Gastroesophageal sphincter (tissue), 4 donors: ENCODE data around the gene SNX5. TPM values are rescaled to one million over a fixed set of nuclear protein-coding genes. Genes with fewer than 3 reads are reported as not detected.
A peak's percentile ranks its signal among the peaks of the same experiment; 100 is the strongest.

Experiments
- ATAC-seq: fragments of 150-250 bp; one replicate; pipeline ENCODE4 v1.9.1; 2016; ENCODE audit warnings: mild to moderate bottlenecking, moderate library complexity
- H3K27ac ChIP-seq, 4 donors: fragments of 200-600 bp; sonication (generic) in 3 of 4; 1 replicate in 3 of 4; 2 replicates in 1 of 4; pipeline ENCODE4 v1.5.1; 2016 to 2019
- H3K27me3 ChIP-seq: fragments of 200-600 bp; sonication (generic); one replicate; pipeline ENCODE4 v1.5.1; 2019
- H3K36me3 ChIP-seq, 2 donors: fragments of 200-600 bp; sonication (generic); one replicate each; pipeline ENCODE4 v1.5.1; 2019; ENCODE audit warnings: control low read depth in 1 of 2
- H3K4me1 ChIP-seq, 3 donors: fragments of 200-600 bp; sonication (generic); 1 replicate in 2 of 3; 2 replicates in 1 of 3; pipeline ENCODE4 v1.5.1; 2016 to 2019; ENCODE audit warnings: control low read depth in 2 of 3
- H3K4me3 ChIP-seq, 2 donors: fragments of 200-600 bp; sonication (generic); one replicate each; pipeline ENCODE4 v1.5.1; 2019; ENCODE audit warnings: mild to moderate bottlenecking in 1 of 2, moderate library complexity in 1 of 2
- H3K9me3 ChIP-seq, 3 donors: fragments of 200-600 bp; sonication (generic); one replicate each; pipeline ENCODE4 v1.5.1; 2017 to 2019; ENCODE audit warnings: control low read depth in 2 of 3
- EP300 ChIP-seq: sonication (generic); formaldehyde crosslinking; IDR thresholded peaks from one replicate; pipeline ENCODE4 v1.6.1; 2017; ENCODE audit warnings: antibody characterized with exemption, mild to moderate bottlenecking
- POLR2A ChIP-seq, 2 donors: fragments of 450-650 bp; IDR thresholded peaks; one replicate each; pipeline ENCODE4 v1.6.1; 2017; ENCODE audit warnings: antibody characterized with exemption in 2 of 2, mild to moderate bottlenecking in 2 of 2, moderate library complexity in 1 of 2
- POLR2AphosphoS5 ChIP-seq: sonication (generic); formaldehyde crosslinking; IDR thresholded peaks from one replicate; pipeline ENCODE4 v1.6.1; 2017; ENCODE audit warnings: antibody characterized with exemption
- WGBS, 2 donors: methylation state at CpG; one replicate each; pipeline ENCODE4 v1.1.5; 2018; ENCODE audit warnings: low coverage in 1 of 2; 5-methylcytosine and 5-hydroxymethylcytosine counted together
- total RNA-seq, 4 donors: library from RNA; depleted of rRNA; stranded (reverse); fragments of >200 nt; gene quantifications; one replicate each; pipeline ENCODE4 v1.1.0, GENCODE V29; 2016
- TF ChIP-seq, protein P1 (sequence below), 4 experiments: fragments of 200-600 bp in 2 of 4; fragments of 450-650 bp in 2 of 4; sonication (generic) in 1 of 4; IDR thresholded peaks; one replicate each; pipeline ENCODE4 v1.5.1; 2017 to 2019; ENCODE audit warnings: antibody characterized with exemption in 4 of 4, mild to moderate bottlenecking in 2 of 4, moderate library complexity in 2 of 4

SNX5 gene
- total RNA-seq, 4 donors from 2014 or later, result 47.5 to 90.9 (median 70.2) TPM

DNA sequence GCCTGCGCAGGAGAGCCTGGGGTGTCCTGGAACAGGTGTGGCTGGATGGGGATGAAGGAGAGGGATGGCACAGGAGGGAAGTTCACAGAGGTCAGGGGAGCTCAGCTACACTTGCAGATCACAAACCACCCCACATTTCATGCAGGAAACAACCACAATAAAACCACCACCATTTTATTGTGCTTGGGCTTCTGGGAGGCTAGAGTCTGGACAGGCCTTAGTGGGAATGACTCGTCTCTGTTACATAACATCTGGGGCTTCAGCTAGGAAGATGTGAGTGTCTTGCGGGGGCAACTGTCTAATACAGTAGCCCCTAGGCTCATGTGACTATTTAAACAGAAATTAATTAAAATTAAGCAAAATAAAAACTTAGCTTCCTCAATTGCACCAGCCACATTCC lies 33.4 kb downstream of the SNX5 start:
- Histone ChIP-seq H3K36me3 (no peaks in the 10 kb centered on the region), H3K4me3 (no peak overlapping the region), H3K27me3 (no peaks in the 10 kb centered on the region), H3K4me1 (peaks cover 0 to 54% (median 33%) of the 10 kb centered on the region in 3 donors), H3K9me3 (peaks cover 0 to 5% (median 0%) of the 10 kb centered on the region in 3 donors), H3K27ac (peak overlapping the region in 1 of 4 donors; percentile 77)
- TF ChIP-seq, protein P1, sequence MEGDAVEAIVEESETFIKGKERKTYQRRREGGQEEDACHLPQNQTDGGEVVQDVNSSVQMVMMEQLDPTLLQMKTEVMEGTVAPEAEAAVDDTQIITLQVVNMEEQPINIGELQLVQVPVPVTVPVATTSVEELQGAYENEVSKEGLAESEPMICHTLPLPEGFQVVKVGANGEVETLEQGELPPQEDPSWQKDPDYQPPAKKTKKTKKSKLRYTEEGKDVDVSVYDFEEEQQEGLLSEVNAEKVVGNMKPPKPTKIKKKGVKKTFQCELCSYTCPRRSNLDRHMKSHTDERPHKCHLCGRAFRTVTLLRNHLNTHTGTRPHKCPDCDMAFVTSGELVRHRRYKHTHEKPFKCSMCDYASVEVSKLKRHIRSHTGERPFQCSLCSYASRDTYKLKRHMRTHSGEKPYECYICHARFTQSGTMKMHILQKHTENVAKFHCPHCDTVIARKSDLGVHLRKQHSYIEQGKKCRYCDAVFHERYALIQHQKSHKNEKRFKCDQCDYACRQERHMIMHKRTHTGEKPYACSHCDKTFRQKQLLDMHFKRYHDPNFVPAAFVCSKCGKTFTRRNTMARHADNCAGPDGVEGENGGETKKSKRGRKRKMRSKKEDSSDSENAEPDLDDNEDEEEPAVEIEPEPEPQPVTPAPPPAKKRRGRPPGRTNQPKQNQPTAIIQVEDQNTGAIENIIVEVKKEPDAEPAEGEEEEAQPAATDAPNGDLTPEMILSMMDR (IDR thresholded peaks at IDR 0.05), result no peak
- TF ChIP-seq EP300 (no peak), POLR2A (IDR thresholded peaks at IDR 0.05) (no peak), POLR2AphosphoS5 (no peak)
- ATAC-seq, result no peak
- 77 to 92% methylated on average over 2 to 3 of the region's 3 CpGs for WGBS, 2 donors

DNA sequence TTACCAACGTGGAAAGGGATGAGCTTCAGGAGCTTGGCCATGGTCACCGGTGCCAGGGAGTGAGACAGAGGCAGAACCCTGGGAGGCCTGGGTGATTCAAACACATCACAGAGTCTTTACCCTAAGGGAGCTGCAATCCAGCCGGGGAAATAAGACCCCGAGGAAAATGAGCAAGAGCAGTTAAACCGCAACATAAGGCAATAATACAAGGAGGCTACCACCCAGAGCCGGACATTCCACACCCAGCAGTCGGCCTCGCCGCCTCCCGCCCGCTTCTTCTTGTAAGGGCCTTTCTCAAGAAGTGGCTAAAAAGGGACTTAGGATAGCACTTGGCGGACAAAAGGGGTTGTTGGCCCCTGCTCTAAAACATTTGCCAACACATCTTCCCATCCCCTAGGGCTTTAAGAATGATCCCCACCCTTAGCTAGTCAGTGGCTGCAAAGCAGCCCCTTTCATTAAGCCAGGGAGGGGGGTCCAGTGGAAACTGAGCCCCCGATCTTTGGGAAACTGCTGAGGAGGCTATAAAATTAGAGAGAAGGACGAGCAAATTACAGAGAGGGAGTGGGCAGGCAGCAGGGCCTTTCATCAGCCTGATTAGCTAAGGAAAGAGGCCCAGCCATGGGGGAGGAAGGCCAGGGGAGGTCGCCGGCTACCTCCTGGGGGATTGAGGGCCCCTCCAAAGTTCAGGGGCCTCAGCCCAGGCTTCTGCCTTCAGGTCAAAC lies 34.3 kb downstream of the SNX5 start:
- no peak for ATAC-seq
- Histone ChIP-seq H3K27me3 (no peaks in the 10 kb centered on the region), H3K4me3 (no peak overlapping the region), H3K9me3 (peaks cover 0 to 5% (median 0%) of the 10 kb centered on the region in 3 donors), H3K27ac (no peak overlapping the region), H3K4me1 (peaks cover 0 to 46% (median 31%) of the 10 kb centered on the region in 3 donors), H3K36me3 (no peaks in the 10 kb centered on the region)
- TF ChIP-seq, protein P1 (IDR thresholded peaks at IDR 0.05), result no peak
- TF ChIP-seq POLR2A (IDR thresholded peaks at IDR 0.05), result no peak
- TF ChIP-seq POLR2AphosphoS5, result no peak
- no peak for TF ChIP-seq EP300
- 80 to 92% methylated on average over 4 to 11 of the region's 16 CpGs for WGBS, 2 donors

DNA sequence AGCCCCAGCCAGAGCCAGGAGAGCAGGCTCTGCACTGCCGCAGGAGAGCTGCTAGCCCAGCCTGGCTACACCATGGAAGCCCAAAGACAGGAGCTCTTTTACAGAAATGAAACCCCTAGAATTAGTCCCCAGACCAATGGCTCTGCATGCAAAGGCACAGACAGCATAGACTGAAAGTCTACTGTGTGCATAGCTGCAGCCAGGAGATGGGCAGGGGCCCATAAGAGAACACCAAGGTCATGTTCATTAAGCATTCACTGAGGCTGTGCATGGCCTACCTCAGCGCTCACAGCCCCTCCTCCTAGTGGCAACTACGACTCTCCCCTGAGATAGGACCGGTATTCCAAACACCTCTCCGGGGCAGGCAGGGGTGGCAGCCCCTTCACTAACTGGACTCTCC lies 34.9 kb downstream of the SNX5 start:
- H3K36me3 ChIP-seq, result no peaks in the 10 kb centered on the region
- peaks cover 0 to 40% (median 25%) of the 10 kb centered on the region in 3 donors for H3K4me1 ChIP-seq
- 80 to 100% methylated on average over 1 to 4 of the region's 5 CpGs for WGBS, 2 donors
- H3K4me3 ChIP-seq, result no peak overlapping the region
- no peak for ATAC-seq
- peaks cover 0 to 5% (median 0%) of the 10 kb centered on the region in 3 donors for H3K9me3 ChIP-seq
- no peak overlapping the region for H3K27ac ChIP-seq
- no peaks in the 10 kb centered on the region for H3K27me3 ChIP-seq
- no peak for TF ChIP-seq POLR2AphosphoS5
- TF ChIP-seq EP300, result no peak
- TF ChIP-seq POLR2A (IDR thresholded peaks at IDR 0.05), result no peak
- TF ChIP-seq, protein P1 (IDR thresholded peaks at IDR 0.05), result no peak

DNA sequence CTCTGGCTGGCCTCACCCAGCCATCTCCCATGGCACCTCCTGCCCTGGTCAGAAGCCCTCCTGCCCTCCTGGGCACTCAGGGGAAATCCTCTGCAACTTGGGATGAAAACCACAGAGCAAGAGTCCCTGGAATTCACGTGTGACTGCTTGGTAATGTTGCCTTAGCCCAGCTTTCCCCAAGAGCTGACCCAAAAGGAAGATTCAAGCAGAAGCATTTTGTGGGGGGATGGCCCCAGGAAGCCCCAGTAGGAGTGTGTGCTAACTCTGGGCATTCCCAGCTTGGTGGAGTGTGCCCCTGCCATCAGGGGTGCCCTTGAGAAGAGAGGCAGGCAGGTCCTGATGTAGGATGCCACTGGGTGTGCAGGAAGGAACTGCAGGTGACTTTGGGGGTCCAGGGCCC lies 35.5 kb downstream of the SNX5 start:
- no CpG with 5 or more reads among the region's 1 CpG for WGBS, 2 donors
- H3K36me3 ChIP-seq, result no peaks in the 10 kb centered on the region
- ATAC-seq, result no peak
- no peaks in the 10 kb centered on the region for H3K27me3 ChIP-seq
- H3K4me3 ChIP-seq, result no peak overlapping the region
- TF ChIP-seq, protein P1 (IDR thresholded peaks at IDR 0.05), result no peak
- TF ChIP-seq POLR2A (IDR thresholded peaks at IDR 0.05), result no peak
- no peak for TF ChIP-seq EP300
- no peak for TF ChIP-seq POLR2AphosphoS5
- H3K4me1 ChIP-seq, result peaks cover 0 to 34% (median 21%) of the 10 kb centered on the region in 3 donors
- H3K9me3 ChIP-seq, result peaks cover 0 to 5% (median 0%) of the 10 kb centered on the region in 3 donors
- no peak overlapping the region for H3K27ac ChIP-seq

DNA sequence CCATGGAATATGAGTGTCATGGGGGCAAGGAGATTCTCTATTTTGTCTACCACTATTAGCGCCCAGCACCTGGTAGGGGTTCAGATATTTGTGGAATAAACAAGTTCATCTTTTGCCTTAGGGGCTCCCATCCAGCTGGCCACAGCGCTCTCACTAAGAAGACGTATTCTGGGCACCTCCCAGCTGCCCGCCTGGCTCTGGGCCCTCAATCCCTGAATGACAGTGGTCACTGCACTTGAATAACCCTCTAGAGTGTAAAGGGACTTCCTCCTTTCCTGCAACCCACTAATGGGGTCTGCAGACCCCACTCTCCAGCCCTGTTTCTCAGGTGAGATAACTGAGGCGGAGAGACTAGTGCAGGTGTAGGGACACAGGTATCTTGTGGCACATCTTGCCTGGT lies 36.2 kb downstream of the SNX5 start:
- WGBS, 2 donors, result 92 to 100% methylated on average over 2 to 4 of the region's 5 CpGs
- Histone ChIP-seq H3K4me1 (peaks cover 0 to 27% (median 16%) of the 10 kb centered on the region in 3 donors), H3K27me3 (no peaks in the 10 kb centered on the region), H3K4me3 (no peak overlapping the region), H3K9me3 (peaks cover 0 to 5% (median 0%) of the 10 kb centered on the region in 3 donors), H3K27ac (no peak overlapping the region), H3K36me3 (no peaks in the 10 kb centered on the region)
- no peak for ATAC-seq
- TF ChIP-seq, protein P1 (IDR thresholded peaks at IDR 0.05), result no peak
- no peak for TF ChIP-seq POLR2A (IDR thresholded peaks at IDR 0.05)
- no peak for TF ChIP-seq EP300
- no peak for TF ChIP-seq POLR2AphosphoS5
